HCT116 (cell line): Measurements from ENCODE around the gene BANF1. TPM values are rescaled to one million over a fixed set of nuclear protein-coding genes. Genes with fewer than 3 reads are reported as not detected.

ENCODE experiments used
- ATAC-seq: fragments of 200-7000 bp; cut with Tn5 transposase; 2 replicates; pipeline ENCODE4 v1.9.1; 2020; ENCODE audit warnings: mild to moderate bottlenecking, moderate library complexity
- BruUV-seq: library from RNA; stranded (reverse); fragments of 400-500 nt; replicated peaks from 2 replicates; lab custom pipeline; 2021; lab: Mats Ljungman, UMichigan
- CTCF ChIA-PET: fragments of 300-600 bp; sonication (Branson Sonifier 250); formaldehyde crosslinking; loops from one replicate; lab custom pipeline; 2021; ENCODE audit warnings: antibody characterized with exemption; lab: Charles Lee
- POLR2A ChIA-PET: fragments of 300-600, 350-600 bp; sonication (Branson Sonifier 250); formaldehyde crosslinking; loops from one replicate; lab custom pipeline; 2021; ENCODE audit warnings: antibody characterized with exemption; lab: Charles Lee
- RAD21 ChIA-PET, 2 experiments: fragments of 300-600 bp; sonication (Branson Sonifier 250); formaldehyde crosslinking; loops; one replicate each; lab custom pipeline; 2023; ENCODE audit warnings: low total read pairs in 2 of 2; ENCODE audit not compliant: uncharacterized antibody in 2 of 2, unreplicated experiment in 2 of 2, low non-redundant PET in 1 of 2; lab: Charles Lee
- DNase-seq: peaks from one replicate; pipeline ENCODE4 v3.0.0-alpha.2; 2010; ENCODE audit warnings: low read depth, low spot score
- H2AFZ ChIP-seq: fragments of 200-600 bp; shearing (Covaris generic), sonication (generic); 2 replicates; pipeline ENCODE4 v1.6.1; 2017; ENCODE audit warnings: low read depth, mixed run types, mixed read lengths, antibody characterized with exemption, low read length; ENCODE audit not compliant: poor library complexity, severe bottlenecking
- H3K27ac ChIP-seq: 2 replicates; pipeline ENCODE4 v1.5.1; 2012; ENCODE audit warnings: low read depth, low read length
- H3K27me3 ChIP-seq: fragments of 200-600 bp; sonication (generic); 2 replicates; pipeline ENCODE4 v1.6.1; 2016; ENCODE audit warnings: mixed run types, low read length, mixed read lengths; ENCODE audit not compliant: insufficient read depth
- H3K36me3 ChIP-seq, 2 experiments: fragments of 200-500 bp in 1 of 2; fragments of 200-600 bp in 1 of 2; sonication (Bioruptor generic) in 1 of 2; sonication (generic) in 1 of 2; 2 replicates each; pipeline versions ENCODE4 v1.5.1 to v1.6.1; 2014 to 2016; ENCODE audit warnings: low read length in 2 of 2, inconsistent platforms in 1 of 2, mixed read lengths in 1 of 2, mixed run types in 1 of 2; ENCODE audit not compliant: insufficient read depth in 2 of 2, control insufficient read depth in 1 of 2
- H3K4me1 ChIP-seq, 2 experiments: fragments of 200-600 bp in 1 of 2; sonication (generic) in 1 of 2; 2 replicates each; pipeline versions ENCODE4 v1.5.1 to v1.6.1; 2012 to 2017; ENCODE audit warnings: low read length in 2 of 2, inconsistent platforms in 1 of 2, mild to moderate bottlenecking in 1 of 2, mixed read lengths in 1 of 2, mixed run types in 1 of 2, moderate library complexity in 1 of 2; ENCODE audit not compliant: insufficient read depth in 2 of 2, control insufficient read depth in 1 of 2
- H3K4me2 ChIP-seq: fragments of 200-600 bp; sonication (generic); 2 replicates; pipeline ENCODE4 v1.6.1; 2017; ENCODE audit warnings: mixed run types, low read length, mixed read lengths
- H3K4me3 ChIP-seq, 2 experiments: fragments of 200-600 bp in 1 of 2; sonication (generic) in 1 of 2; replicated peaks in 1 of 2; 2 replicates each; pipeline ENCODE4 v1.5.1; 2011 to 2016; ENCODE audit warnings: low read length in 2 of 2, control low read depth in 1 of 2, low read depth in 1 of 2, mild to moderate bottlenecking in 1 of 2, mixed read lengths in 1 of 2, mixed run types in 1 of 2
- H3K79me2 ChIP-seq: fragments of 200-600 bp; sonication (generic); 2 replicates; pipeline ENCODE4 v1.6.1; 2017; ENCODE audit warnings: mild to moderate bottlenecking, mixed run types, low read length, moderate library complexity, mixed read lengths; ENCODE audit not compliant: insufficient read depth
- H3K9ac ChIP-seq: fragments of 200-600 bp; sonication (generic); 2 replicates; pipeline ENCODE4 v1.6.1; 2016; ENCODE audit warnings: low read length, mixed read lengths
- H3K9me2 ChIP-seq: fragments of 200-600 bp; sonication (generic), shearing (Covaris generic); 2 replicates; pipeline ENCODE4 v1.6.1; 2017; ENCODE audit warnings: mixed run types, mild to moderate bottlenecking, moderate library complexity; ENCODE audit not compliant: insufficient read depth
- H3K9me3 ChIP-seq, 2 experiments: fragments of 200-500 bp in 1 of 2; fragments of 200-600 bp in 1 of 2; sonication (Bioruptor generic) in 1 of 2; sonication (generic) in 1 of 2; 2 replicates each; pipeline ENCODE4 v1.6.1; 2014 to 2017; ENCODE audit warnings: low read length in 2 of 2, mixed read lengths in 2 of 2, inconsistent platforms in 1 of 2, low read depth in 1 of 2, mild to moderate bottlenecking in 1 of 2, mixed run types in 1 of 2, moderate library complexity in 1 of 2; ENCODE audit not compliant: control insufficient read depth in 1 of 2, insufficient read depth in 1 of 2
- H4K20me1 ChIP-seq: fragments of 200-600 bp; sonication (generic), shearing (Covaris generic); 2 replicates; pipeline ENCODE4 v1.6.1; 2017; ENCODE audit warnings: mixed run types, mild to moderate bottlenecking, moderate library complexity; ENCODE audit not compliant: insufficient read depth
- MAX ChIP-seq: IDR thresholded peaks from 2 replicates; pipeline ENCODE4 v1.6.1; 2012
- SRF ChIP-seq: IDR thresholded peaks from 2 replicates; pipeline ENCODE4 v1.6.1; 2012; ENCODE audit warnings: low read depth
- YY1 ChIP-seq: IDR thresholded peaks from 2 replicates; pipeline ENCODE4 v1.6.1; 2011; ENCODE audit warnings: low read length, low read depth, moderate library complexity, mild to moderate bottlenecking; ENCODE audit not compliant: insufficient replicate concordance; ENCODE audit errors: extremely low read depth
- ZBTB33 ChIP-seq: IDR thresholded peaks from 2 replicates; pipeline ENCODE4 v1.6.1; 2011; ENCODE audit warnings: mild to moderate bottlenecking, low read length, moderate library complexity; ENCODE audit not compliant: insufficient replicate concordance; ENCODE audit errors: extremely low read depth
- ZNF274 ChIP-seq: fragments of 200-500 bp; sonication (Bioruptor generic); IDR thresholded peaks from 2 replicates; pipeline ENCODE4 v1.6.1; 2014; ENCODE audit warnings: mild to moderate bottlenecking, low read depth, low read length, inconsistent platforms
- intact Hi-C: fragments of 100-400 bp; cut with micrococcal nuclease; formaldehyde crosslinking; loops from 2 replicates; pipeline ENCODE4 v1.10.0; 2022
- total RNA-seq: library from RNA; stranded (reverse); gene quantifications from one replicate; pipeline ENCODE4 v1.2.1, GENCODE V29; 2021; ENCODE audit not compliant: unreplicated experiment

Gene BANF1
- total RNA-seq, 1 experiment from 2014 or later = 356 TPM

GRCh38 chr11:66012371-66012945 is 10.2 kb downstream of the BANF1 start:
- ChIA-PET CTCF (interaction anchor here (0.7 to 3.2 kb wide), 4 partner anchors 9 to 232 kb away, joined by 5 to 22 read pairs (median 8); partner anchors contain the start of gene FIBP), RAD21 (no interaction called here), POLR2A (interaction anchor here (1.2 to 2.6 kb wide), 3 partner anchors 9 to 97 kb away, joined by 4 to 17 read pairs (median 10); partner anchors contain the start of genes BANF1 and EIF1AD)
- no TSS peak for BruUV-seq
- H3K36me3 ChIP-seq = no peaks in the 10 kb centered on the region
- H3K79me2 ChIP-seq = peaks cover 11% of the 10 kb centered on the region; the same call in 1 of the 2 replicates
- no peaks in the 10 kb centered on the region for H3K9me2 ChIP-seq
- H3K4me1 ChIP-seq = peaks cover 75 to 100% of the 10 kb centered on the region in 2 experiments
- H3K9me3 ChIP-seq = no peaks in the 10 kb centered on the region
- H3K27me3 ChIP-seq = no peaks in the 10 kb centered on the region
- H3K9ac ChIP-seq = peak overlapping the region; percentile 74
- no peak for DNase-seq
- peak overlapping the region; percentile 44 to 59 for H3K4me3 ChIP-seq
- H4K20me1 ChIP-seq = no peaks in the 10 kb centered on the region
- intact Hi-C loops = no loop called here
- no peak overlapping the region for H2AFZ ChIP-seq
- H3K27ac ChIP-seq = peak overlapping the region; percentile 89
- ATAC-seq = no peak
- H3K4me2 ChIP-seq = peak overlapping the region; percentile 72
- TF ChIP-seq MAX = no peak
- no peak for TF ChIP-seq ZBTB33
- no peak for TF ChIP-seq SRF
- TF ChIP-seq ZNF274 = no peak
- no peak for TF ChIP-seq YY1
